Erythroblast (primary cell): ENCODE measurements around the gene CHN1.

Experiments
- DNase-seq, 2 experiments: peaks; one replicate each; lab custom pipeline; 2025; lab: John Stamatoyannopoulos, UW
- GATA1 ChIP-seq: IDR thresholded peaks from 2 replicates; pipeline ENCODE4 v1.6.1; 2011; ENCODE audit warnings: low read depth, mild to moderate bottlenecking, control low read depth, low read length, moderate library complexity
- POLR2A ChIP-seq: IDR thresholded peaks from 2 replicates; pipeline ENCODE4 v1.6.1; 2011; ENCODE audit warnings: mild to moderate bottlenecking, low read length

Gene CHN1

GRCh38 chr2:175005733-175006264, 618 bp upstream of the CHN1 start:
- no peak for TF ChIP-seq POLR2A
- TF ChIP-seq GATA1, result no peak
- no peak for DNase-seq

GRCh38 chr2:175004730-175004979, 526 bp downstream of the CHN1 start:
- TF ChIP-seq POLR2A (no peak), GATA1 (no peak)
- no peak for DNase-seq

- DNase-seq, result no peak
- TF ChIP-seq POLR2A, result no peak
- TF ChIP-seq GATA1, result no peak
Measured at GRCh38 chr2:175003875-175004729, 1.1 kb downstream of the CHN1 start.

GRCh38 chr2:175002547-175003274, 2.5 kb downstream of the CHN1 start:
- TF ChIP-seq GATA1 (no peak), POLR2A (no peak)
- DNase-seq, result no peak

GRCh38 chr2:175001566-175001965, 3.6 kb downstream of the CHN1 start:
- DNase-seq, result no peak
- TF ChIP-seq GATA1, result no peak
- no peak for TF ChIP-seq POLR2A

- no peak for DNase-seq
- no peak for TF ChIP-seq POLR2A
- TF ChIP-seq GATA1, result no peak
Measured at GRCh38 chr2:174997110-174997509, 8.1 kb downstream of the CHN1 start.

- no peak for TF ChIP-seq GATA1
- no peak for TF ChIP-seq POLR2A
- DNase-seq, result no peak
Measured at GRCh38 chr2:174996622-174997021, 8.6 kb downstream of the CHN1 start.

- no peak for DNase-seq
Measured at GRCh38 chr2:174994381-174994780, 10.8 kb downstream of the CHN1 start.

GRCh38 chr2:174992886-174993285, 12.3 kb downstream of the CHN1 start:
- no peak for TF ChIP-seq GATA1
- TF ChIP-seq POLR2A, result no peak
- no peak for DNase-seq

More at GRCh38 chr2:174994381-174994780, 10.8 kb downstream of the CHN1 start:
- no peak for TF ChIP-seq GATA1
- TF ChIP-seq POLR2A, result no peak

- no peak for TF ChIP-seq POLR2A
- TF ChIP-seq GATA1, result no peak
- peak in 1 of 2 experiments; percentile 4 for DNase-seq
Measured at GRCh38 chr2:174985614-174986013, 19.6 kb downstream of the CHN1 start.

- TF ChIP-seq POLR2A, result no peak
- TF ChIP-seq GATA1, result no peak
- DNase-seq, result no peak
Measured at GRCh38 chr2:174984561-174984960, 20.6 kb downstream of the CHN1 start.

- TF ChIP-seq GATA1, result no peak
- TF ChIP-seq POLR2A, result no peak
- no peak for DNase-seq
Measured at GRCh38 chr2:174981331-174981730, 23.9 kb downstream of the CHN1 start.

- TF ChIP-seq POLR2A, result no peak
- no peak for TF ChIP-seq GATA1
- DNase-seq, result no peak
Measured at GRCh38 chr2:174979996-174980395, 25.2 kb downstream of the CHN1 start.

- no peak for TF ChIP-seq POLR2A
- no peak for TF ChIP-seq GATA1
- no peak for DNase-seq
Measured at GRCh38 chr2:174977364-174977763, 27.8 kb downstream of the CHN1 start.
